CD4-positive, alpha-beta T cell treated with Interleukin-15 for 4 hours (primary cell): Measurements from ENCODE around the gene SIM1.
"Not testable (repeated sequence)": the region's sequence is repeated elsewhere in the genome, so short reads cannot be mapped to it uniquely, and the experiment has no call there.

Source experiments
- DNase-seq: peaks from one replicate; pipeline ENCODE4 v3.0.0-alpha.2; 2020; ENCODE audit warnings: low spot score

The SIM1 gene

DNA sequence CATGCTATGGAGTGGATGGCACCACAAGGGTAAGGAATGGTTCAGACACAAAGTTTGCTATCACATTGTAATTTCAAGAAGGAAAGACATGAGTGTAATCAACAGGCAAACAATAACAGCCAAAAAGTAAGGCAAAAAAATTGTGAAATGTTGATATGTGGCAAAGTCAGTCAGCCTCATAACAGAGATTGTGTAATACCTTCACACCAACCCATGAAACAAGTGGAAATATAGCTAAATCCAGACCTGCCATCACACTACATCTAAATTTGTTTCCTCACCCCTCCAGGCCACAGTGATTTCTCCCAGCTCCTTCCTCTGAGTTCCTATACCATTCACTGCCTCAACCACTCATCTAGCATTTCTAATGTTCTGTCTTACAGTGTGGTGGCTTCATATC, 37.3 kb downstream of the SIM1 start:
- DNase-seq: no peak

DNA sequence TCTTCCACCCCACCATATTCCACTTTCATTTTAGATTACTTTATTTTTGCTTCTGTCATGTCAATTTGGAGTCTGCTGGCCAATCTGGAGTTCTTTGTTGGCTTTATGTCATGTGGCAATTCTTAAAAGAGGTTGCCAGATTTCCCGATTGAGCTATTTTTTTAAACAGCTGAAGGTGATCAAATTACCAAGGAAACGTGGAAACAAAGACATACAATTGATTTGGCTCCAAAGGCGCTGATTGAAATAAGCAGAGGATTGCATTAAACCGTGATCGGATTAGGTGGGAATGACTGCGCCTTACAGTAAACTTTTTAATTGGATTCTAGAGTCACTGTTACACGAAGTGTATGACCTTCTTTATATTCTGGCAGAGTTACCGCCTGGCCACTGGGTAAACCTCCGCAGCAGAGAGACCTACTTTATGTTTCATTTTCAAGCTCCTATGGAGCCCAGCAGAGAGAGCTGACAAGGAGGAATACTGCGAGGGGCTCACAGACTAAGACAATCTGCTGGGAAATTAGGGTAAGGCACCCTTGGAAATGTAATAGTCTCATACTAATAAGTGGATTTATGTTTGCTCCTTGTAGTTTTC, 37.9 kb downstream of the SIM1 start:
- no peak for DNase-seq

DNA sequence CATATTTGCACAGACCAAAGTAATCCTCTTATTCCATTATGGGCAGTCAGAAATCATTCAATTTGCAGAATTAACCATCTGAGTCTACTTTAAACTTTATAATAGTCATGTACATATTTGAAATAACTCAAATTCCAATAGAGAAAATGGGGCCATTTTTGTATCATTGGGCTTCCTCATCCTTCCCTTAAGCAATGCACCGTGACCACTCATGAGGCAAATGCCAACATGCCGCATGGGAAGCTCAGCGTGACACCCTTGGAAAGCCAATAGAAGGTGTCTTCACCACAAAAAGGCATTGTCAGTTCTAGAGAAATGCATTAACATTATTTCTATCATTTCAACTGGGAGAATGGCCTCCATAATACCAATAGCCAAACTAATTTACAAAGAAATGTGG, 38.5 kb downstream of the SIM1 start:
- DNase-seq: no peak

DNA sequence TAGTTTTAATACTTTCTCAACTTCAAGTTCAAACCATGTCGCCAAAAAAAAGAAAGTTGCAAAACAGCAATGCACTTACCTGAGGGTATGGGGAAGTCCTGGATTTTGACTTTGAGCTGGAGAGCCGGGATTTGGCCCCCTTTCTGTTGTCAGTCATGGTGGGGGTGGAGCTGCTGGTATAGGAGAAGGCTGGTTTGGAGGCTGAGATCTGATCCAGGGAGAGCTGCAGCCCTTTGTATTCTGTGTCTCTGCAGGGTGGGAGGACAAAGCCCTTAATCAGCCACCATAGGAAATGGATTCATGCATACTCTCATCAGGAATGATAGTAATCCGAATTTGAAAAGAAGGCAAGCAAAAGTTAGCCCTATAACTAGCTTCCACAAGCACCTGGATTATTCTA, 44.0 kb downstream of the SIM1 start:
- DNase-seq: no peak

DNA sequence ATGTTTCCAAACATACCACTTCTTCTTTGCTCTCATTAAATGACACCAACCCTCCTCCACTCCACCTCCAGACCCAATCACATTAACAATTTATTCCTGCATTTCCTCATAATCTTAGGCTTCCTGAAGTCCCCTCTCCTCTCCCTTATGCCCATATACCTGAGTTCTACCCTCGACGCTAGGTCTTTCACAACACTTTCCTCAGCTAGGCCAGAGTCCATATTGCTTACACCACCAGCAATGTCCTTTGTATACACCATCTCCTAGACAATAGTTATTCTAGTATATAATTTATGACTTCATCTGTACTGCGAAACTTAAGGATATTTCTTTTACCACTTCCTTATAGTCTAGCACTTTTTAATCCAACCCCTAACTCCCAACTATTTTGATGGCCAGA, 47.7 kb downstream of the SIM1 start:
- no peak for DNase-seq

DNA sequence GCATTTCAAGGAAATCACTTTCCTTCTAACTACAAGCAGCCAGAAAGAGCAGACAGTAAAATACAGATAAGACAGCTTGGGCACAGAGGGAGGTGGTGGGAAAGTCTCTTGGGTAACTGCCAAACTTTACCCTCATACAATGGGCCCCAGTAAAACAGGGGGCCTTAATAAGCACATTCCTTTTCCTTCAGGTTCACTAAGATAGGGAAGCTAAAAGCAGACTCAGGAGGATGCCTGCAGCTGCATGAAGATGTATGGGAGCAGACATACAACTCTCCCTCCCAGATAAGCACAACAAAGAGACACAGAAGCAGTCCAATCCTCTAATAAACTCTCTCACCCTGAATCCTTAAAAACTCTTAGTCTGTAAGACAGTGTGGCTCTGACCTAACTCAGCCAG, 49.0 kb downstream of the SIM1 start:
- DNase-seq: no peak

DNA sequence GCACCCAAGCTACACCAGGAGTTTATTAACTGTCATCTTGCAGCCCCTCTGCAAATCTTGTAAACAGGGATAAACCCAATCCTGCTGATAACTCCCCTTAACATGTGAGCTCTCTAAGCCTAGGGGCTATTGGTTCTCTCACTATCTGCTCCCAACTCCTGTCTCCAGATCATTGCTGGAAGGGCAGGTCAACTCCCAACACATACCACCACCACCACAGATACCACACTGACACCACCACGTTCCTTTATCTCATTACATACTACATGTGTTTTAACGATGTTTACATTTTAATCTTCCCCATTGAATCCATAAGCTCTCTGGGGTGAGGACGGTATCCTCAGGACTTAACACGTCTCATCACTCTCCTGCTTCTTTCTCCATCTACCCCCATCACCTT, 51.8 kb downstream of the SIM1 start:
- no peak for DNase-seq

DNA sequence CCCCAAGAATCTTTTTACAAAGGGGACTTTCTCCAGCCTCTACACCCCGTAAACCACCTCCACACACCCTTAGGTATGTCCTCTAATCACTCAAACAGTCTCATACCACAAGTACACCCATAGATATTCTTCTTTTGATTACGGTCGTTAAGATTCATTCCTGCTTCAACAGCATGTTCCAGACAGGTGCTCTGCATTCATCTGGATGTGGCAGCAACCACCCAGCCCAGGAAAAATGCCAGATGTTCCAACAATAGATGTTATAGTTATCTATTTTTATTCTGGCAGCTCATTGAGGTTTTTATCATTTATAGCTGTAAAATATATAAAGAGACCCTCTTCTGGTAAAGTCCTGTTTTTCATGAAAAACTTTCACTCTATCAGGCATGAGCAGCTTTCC, 60.7 kb downstream of the SIM1 start:
- no peak for DNase-seq

DNA sequence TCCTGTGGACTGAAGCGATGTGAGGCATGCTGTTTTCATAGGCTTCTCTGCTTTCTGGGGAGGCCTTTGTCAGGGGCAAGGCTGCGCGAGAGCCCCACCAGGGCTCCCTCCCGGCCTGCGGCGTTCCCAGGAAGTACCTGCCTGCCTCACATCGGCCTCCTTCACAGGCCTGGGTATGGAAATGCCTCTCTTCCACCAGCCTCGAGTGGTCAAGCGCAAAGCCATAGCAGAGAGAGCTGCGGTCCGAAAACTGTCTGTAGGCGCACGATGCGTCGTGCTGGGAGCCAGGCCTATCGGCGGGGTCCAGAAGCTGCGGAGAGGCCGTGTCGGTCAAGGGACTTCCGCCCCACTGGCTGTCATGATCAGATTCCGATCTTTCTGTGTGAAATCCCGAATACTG, 71.2 kb downstream of the SIM1 start:
- DNase-seq: no peak

DNA sequence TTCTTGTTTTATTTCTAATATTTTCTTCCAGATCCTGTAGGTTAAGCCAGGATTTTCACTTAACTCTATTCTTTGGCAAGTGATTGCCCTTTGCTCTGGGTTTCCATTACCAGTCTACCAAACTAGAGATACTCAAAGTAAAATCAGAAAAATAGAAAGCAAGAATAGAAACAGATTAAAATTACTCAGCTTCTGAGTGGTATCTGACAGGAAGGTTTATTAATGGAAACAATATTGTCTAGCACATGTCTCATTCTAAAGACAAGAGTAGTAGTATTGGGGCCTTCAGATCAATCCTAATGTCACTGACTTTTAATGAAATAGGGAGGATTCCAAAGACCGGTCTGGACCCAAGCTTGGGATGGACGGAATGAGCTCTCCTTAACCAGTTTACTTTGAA, 72.3 kb downstream of the SIM1 start:
- no peak for DNase-seq

DNA sequence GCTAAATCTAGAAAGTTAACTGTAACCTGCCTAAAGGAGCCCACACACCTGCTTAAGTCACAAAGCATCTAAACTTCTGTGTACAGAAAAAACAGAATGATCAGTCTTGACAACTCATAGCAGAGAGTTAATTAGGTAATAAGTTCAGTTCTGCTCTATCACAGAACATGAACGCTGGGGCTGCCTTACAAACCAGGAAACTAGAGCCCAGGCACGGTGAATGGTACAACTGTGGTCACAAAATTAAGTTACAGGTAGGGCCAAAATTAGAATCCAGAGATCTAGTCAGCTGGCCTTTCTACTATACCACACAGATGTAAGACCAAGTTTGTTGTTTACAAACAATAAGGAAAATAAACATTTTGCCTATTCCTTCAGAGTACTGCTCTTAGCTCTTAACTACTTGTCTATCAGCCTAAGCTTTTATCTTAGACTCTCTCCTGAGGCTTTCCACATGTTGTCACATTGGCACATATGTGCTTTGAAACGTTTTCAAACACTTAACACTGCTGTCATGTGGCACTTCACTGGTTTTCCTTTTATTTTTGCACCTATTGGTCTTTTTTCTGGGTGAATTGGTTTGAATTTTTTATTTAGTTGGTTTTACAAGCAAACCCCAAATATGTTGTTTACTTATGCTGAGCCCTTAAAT, 75.7 kb downstream of the SIM1 start:
- DNase-seq: no peak

DNA sequence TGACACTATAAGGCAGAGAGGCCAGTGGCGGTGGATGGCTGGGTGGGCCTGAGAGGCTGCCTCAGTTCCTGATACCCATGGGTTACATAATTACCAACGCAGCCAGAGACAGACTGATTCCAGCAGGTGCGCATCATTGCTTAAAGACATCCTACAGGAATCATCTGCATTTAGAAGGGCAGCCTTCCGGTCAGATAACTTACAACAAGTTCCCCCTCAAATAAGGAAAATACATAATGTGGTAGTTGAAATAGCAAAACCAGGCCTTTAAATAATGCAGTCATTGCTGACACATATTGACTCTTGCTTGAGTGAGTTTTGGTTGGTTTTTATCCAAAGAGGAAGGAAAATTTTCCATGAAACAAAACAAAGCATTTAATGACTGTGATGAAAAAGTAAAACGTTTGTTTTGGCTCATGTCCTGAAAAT, 81.9 kb downstream of the SIM1 start:
- DNase-seq: no peak

DNA sequence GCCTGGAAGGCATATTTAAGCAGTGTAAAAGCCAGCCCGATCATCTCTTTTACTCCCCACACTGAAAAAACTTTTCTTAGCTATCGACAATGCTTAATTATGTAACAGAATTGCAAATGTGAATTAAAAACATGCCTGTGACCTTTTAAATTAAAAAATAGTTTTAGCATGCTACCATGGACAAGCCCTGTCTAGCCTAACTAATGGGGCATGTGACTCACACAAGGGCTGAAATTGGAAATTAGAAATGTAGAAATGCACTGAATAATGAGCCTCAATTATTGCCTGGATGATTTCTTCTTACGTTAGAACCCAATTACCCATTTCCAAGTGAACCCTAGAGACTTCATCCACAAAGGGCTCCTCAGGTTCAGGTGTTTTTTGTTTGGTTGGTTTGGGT, 82.7 kb downstream of the SIM1 start:
- DNase-seq: no peak

DNA sequence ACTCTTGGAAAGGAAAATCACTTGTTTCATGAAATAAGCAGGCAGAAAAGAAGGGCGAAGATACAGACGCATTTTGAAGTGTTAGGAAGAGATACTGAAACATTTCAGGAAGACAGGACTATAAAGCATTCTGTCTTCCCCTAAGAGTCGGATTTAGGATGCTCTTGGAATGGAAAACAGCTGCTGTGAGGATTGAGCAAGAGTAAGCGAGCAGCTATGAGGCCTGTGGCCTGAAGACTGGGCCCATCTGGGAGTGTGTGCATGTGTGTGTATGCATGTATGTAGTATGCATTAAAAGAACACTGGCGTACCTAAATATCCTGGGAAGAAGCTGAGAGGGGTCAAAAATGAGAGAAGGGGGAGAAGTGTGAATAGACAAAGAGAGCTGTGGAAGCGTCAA, 83.6 kb downstream of the SIM1 start:
- no peak for DNase-seq

DNA sequence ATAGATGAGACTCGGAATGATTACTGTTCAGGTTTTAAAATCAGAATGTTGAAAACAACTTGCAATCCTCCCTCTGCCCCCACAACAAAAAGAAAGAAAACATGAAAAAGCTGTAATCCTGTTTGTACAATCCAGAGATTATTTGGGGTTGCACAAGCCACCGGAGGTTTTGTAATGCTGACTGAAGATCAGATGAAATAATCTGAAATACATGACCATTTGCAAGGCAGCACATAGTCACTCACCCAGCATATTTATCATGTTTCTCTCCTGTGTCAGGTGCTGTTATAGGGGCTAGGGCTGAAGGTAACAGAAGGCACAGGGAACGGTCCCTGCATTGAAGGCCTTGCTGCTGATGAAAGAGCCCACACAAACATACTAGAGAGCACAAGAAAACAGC, 85.3 kb downstream of the SIM1 start:
- no peak for DNase-seq

DNA sequence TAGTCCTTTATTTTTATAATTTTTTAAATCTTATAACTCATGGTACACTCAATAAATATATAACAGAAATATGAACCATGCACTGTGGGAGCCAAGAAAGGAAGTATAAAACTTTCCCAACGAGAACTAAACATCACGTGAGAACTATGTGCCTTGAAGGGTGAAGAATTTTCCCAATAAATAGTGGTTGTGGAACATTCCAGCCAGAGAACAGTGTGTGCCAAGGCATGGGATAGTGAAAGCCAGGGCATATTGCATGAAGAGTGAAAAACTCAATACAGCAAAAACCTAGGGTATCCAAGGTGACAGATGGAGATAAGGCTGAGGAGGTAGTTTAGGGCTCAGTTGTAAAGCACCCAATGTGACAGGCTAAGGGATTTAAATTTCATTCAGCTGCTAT, 86.1 kb downstream of the SIM1 start:
- DNase-seq: no peak

DNA sequence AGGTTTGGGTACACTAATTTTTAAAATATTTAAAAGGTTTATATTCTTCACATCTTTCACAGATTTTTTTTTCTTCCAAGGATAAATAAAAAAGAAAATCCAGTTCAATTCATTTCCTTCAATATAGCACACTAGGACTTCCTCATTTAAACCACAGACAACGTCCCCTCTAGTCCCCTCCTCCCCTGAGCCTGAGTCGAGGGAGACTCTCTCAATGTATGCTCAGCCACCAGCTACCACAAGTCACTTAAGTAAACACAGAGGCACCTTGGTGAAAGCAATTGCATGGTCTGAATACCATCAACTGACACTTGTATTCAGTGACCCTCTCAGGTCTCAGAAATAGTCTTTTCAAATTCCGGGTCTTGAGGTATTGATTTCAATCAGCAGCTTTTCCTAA, 88.6 kb downstream of the SIM1 start:
- DNase-seq: no peak

DNA sequence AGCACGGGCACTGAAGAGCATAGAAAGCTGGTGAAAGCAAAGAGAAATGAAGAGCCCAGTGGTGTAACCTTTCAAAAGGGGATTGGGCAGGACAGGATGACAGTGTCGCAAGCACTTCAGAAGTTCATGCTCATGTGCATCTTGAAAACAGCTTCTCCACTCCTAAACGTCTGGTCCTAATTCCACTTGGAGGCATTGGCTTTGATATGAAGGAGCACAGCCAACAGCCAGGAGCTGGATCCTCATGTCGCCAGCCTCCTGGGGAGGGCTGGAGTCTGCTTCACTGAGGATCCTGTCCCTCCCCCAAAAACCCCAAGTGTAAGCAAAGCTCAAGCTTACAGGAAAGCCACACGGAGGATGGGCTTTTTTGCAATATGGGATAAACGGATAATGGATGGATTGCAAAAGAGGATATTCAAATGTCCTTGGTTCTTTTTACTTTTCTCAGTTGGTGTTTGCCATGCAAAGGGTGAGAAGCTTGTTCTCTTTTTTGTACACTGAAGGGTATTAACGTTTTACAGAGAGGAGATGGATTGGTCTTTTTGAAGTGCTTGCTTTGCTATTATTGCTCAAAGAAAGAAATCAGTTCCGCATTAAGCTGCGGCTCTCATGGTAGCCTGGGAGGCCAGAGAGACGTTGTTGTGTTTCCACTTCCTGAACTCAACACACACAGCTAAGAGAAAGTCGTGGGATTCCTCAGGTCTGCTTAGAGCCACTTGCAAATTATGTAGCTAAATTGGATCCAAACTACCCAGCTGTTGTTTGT, 92.2 kb downstream of the SIM1 start:
- DNase-seq: no peak

DNA sequence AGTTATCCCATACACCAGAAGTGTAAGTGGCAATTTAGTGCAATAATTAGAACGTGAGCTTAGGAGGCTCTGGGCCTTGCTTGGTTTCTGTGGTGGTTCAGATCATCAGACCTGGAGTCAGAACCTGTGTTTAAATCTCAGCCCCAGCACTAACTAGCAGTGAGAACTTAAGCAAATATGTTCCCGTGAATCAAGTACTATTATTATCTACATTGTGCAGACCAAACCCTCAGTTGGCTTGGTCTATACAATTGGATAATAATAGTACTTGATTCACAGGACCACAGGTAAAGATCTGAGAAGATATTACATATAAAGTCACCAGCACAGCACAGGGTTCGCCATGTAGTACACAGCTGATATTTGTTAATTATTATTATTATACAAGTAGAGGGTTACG, 93.1 kb downstream of the SIM1 start:
- DNase-seq: no peak

DNA sequence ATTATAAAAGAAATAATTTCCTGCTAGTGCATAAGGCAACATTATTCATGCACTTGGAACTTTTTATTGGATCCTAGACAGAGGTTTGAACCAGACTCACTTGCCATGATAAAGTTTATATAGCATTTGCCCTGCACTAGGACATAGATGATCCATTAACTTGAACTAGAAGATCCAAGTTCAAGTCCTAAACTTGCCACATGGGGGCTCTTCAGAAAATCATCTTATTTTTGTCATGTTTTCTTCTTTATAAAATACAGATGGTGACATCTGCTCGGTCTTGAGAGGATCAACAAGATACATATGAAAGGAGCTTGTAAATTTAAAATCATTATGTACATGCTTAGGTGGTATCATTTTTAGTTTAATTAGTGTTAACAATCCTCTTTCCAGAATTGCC, 94.5 kb downstream of the SIM1 start:
- no peak for DNase-seq

DNA sequence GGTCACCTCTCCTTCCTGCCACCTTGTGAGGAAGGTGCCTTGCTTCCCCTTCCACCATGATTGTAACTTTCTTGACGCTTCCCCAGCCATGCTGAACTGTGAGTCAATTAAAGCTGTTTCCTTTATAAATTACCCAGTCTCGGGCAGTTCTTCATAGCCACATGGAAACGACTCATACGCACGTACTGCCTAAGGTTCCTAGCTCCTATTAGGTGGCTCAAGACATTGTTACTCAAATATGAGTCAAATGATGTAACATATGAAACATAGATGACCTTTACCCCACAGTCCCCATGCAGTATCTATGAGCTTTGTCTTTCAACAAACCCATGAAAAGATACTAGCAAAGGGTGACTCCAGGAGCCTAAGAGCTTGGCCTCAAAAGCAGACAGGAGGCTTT, 98.3 kb downstream of the SIM1 start:
- no peak for DNase-seq

DNA sequence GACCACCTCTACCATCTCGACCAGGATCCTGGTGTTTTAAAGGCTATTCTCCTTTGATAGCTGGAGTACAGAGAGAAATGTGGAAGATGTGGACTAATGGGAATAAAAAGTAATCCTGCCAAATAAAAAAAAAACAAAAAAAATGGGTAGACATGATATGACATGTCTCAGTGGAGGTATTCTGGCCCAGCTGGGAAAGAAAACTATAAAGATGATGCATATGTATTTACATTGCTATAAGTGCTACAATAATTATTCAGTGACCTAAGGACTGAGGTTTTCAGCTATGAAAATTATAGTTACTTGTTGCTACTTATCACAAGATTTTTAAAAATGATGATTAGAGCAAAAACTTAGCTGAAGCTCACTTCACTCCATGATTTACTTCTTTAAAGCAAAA, 101.1 kb downstream of the SIM1 start:
- no peak for DNase-seq

DNA sequence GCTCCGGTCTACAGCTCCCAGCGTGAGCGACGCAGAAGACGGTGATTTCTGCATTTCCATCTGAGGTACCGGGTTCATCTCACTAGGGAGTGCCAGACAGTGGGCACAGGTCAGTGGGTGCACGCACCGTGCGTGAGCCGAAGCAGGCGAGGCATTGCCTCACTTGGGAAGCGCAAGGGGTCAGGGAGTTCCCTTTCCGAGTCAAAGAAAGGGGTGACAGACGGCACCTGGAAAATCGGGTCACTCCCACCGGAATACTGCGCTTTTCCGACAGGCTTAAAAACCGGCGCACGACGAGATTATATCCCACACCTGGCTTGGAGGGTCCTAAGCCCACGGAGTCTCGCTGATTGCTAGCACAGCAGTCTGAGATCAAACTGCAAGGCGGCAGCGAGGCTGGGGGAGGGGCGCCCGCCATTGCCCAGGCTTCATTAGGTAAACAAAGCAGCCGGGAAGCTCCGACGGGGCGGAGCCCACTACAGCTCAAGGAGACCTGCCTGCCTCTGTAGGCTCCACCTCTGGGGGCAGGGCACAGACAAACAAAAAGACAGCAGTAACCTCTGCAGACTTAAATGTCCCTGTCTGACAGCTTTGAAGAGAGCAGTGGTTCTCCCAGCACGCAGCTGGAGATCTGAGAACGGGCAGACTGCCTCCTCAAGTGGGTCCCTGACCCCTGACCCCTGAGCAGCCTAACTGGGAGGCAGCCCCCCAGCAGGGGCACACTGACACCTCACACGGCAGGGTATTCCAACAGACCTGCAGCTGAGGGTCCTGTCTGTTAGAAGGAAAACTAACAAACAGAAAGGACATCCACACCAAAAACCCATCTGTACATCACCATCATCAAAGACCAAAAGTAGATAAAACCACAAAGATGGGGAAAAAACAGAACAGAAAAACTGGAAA, 109.7 kb downstream of the SIM1 start:
- DNase-seq: not testable (repeated sequence)
